Measurements from ENCODE around the gene CCDC184. TPM values are rescaled to one million over a fixed set of nuclear protein-coding genes. Genes with fewer than 3 reads are reported as not detected.
A peak's percentile ranks its signal among the peaks of the same experiment; 100 is the strongest.

Gene CCDC184
- total RNA-seq, 1 donor from 2014 or later: not detected

DNA sequence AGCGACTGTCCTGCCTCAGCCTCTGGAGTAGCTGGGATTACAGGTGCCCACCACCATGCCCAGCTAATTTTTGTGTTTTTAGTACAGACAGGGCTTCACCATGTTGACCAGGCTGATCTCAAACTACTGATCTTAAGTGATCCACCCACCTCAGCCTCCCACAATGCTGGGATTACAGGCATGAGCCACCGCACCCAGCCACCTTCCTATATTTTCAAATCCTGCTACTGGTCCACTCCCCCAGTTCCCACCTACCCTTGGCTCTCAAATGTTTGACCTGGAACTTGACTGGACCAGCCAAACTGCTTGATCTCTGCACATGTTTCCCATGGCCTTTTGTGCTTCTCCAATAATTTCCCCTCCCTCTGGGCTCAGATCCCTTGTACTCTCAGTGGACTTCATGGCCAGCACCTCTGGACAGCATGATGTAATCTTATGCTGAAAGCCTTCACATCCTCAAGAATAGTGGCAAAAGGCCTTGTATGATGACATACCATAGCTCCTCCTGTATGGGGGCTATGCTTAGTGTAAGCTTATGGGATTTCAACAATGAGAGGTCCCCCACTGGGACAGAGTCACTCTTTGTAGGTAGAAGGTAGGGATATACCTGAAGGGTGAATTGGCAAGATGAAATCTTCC lies 2.5 kb upstream of the CCDC184 start:
- no peaks in the 10 kb centered on the region for H3K36me3 ChIP-seq (ENCODE audit: control insufficient read depth, insufficient read depth, low read length)
- TF ChIP-seq CTCF (IDR thresholded peaks at IDR 0.05; ENCODE audit: insufficient read depth, low read length, severe bottlenecking): no peak
- DNase-seq (ENCODE audit: low read depth) (no peak), FAIRE-seq (peak; percentile 47)
- no peak overlapping the region for H3K4me3 ChIP-seq (ENCODE audit: low read depth, low read length)
- H3K27me3 ChIP-seq (ENCODE audit: control insufficient read depth, insufficient read depth, low read length): peaks cover 29% of the 10 kb centered on the region

GRCh38 chr12:48182631-48183030 lies 813 bp upstream of the CCDC184 start:
- no peak for DNase-seq (ENCODE audit: low read depth)
- FAIRE-seq: no peak
- H3K27me3 ChIP-seq (ENCODE audit: control insufficient read depth, insufficient read depth, low read length): peaks cover 29% of the 10 kb centered on the region
- H3K4me3 ChIP-seq (ENCODE audit: low read depth, low read length): peak overlapping the region; percentile 38
- H3K36me3 ChIP-seq (ENCODE audit: control insufficient read depth, insufficient read depth, low read length): no peaks in the 10 kb centered on the region
- no peak for TF ChIP-seq CTCF (IDR thresholded peaks at IDR 0.05; ENCODE audit: insufficient read depth, low read length, severe bottlenecking)

DNA sequence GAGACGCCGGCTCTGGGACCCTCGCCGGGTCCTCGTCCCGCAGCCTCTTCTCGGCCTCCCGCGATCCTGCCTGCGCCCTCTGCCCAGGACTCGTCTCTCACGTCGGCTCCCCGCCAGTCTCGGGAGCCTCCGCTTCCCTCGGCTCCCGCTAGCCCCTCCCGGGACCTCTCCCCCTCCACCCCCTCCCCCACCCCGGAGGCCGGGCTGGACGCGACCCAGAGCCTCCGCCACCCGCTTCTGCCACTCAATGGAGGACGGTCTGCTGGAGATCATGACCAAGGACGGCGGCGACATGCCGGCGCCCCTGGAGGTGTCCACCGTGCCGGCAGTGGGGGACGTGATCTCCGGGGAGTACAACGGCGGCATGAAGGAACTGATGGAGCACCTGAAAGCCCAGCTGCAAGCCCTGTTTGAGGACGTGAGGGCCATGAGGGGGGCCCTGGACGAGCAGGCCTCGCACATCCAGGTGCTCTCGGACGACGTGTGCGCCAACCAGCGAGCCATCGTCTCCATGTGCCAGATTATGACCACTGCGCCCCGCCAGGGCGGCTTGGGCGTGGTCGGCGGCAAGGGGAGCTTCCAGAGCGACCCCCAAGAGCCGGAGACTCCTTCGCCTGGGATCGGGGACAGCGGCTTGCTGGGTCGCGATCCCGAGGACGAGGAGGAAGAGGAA lies 568 bp downstream of the CCDC184 start:
- no peaks in the 10 kb centered on the region for H3K36me3 ChIP-seq (ENCODE audit: control insufficient read depth, insufficient read depth, low read length)
- DNase-seq (ENCODE audit: low read depth) (no peak), FAIRE-seq (no peak)
- H3K27me3 ChIP-seq (ENCODE audit: control insufficient read depth, insufficient read depth, low read length): peaks cover 26% of the 10 kb centered on the region
- no peak for TF ChIP-seq CTCF (IDR thresholded peaks at IDR 0.05; ENCODE audit: insufficient read depth, low read length, severe bottlenecking)
- H3K4me3 ChIP-seq (ENCODE audit: low read depth, low read length): peak overlapping the region; percentile 38

DNA sequence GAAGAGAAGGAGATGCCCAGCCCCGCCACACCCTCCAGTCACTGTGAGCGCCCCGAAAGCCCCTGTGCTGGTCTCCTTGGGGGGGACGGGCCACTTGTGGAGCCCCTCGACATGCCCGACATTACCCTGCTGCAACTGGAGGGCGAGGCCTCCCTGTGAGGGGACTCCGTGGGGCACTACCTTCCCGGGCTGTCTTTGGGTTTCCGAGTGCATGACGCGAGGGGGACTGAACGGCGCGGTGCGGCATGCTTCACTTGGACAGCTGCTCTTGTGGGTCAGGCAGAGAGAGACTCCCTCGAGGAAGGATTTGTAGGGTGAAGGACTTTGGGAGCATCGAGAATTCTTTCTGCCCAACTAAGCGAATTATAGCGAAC lies 1.1 kb downstream of the CCDC184 start:
- Histone ChIP-seq H3K27me3 (ENCODE audit: control insufficient read depth, insufficient read depth, low read length) (peaks cover 26% of the 10 kb centered on the region), H3K36me3 (ENCODE audit: control insufficient read depth, insufficient read depth, low read length) (no peaks in the 10 kb centered on the region), H3K4me3 (ENCODE audit: low read depth, low read length) (no peak overlapping the region)
- no peak for FAIRE-seq
- DNase-seq (ENCODE audit: low read depth): no peak
- TF ChIP-seq CTCF (IDR thresholded peaks at IDR 0.05; ENCODE audit: insufficient read depth, low read length, severe bottlenecking): no peak

- TF ChIP-seq CTCF (IDR thresholded peaks at IDR 0.05; ENCODE audit: insufficient read depth, low read length, severe bottlenecking): no peak
- peaks cover 26% of the 10 kb centered on the region for H3K27me3 ChIP-seq (ENCODE audit: control insufficient read depth, insufficient read depth, low read length)
- DNase-seq (ENCODE audit: low read depth): no peak
- FAIRE-seq: no peak
- no peak overlapping the region for H3K4me3 ChIP-seq (ENCODE audit: low read depth, low read length)
- H3K36me3 ChIP-seq (ENCODE audit: control insufficient read depth, insufficient read depth, low read length): no peaks in the 10 kb centered on the region
Observed at GRCh38 chr12:48185181-48185919, 1.9 kb downstream of the CCDC184 start.

Measured in bronchial epithelial cell (primary cell).